Astrocyte (in vitro differentiated cells and primary cell): ENCODE data around the gene ANGPTL8. TPM values are rescaled to one million over a fixed set of nuclear protein-coding genes. Genes with fewer than 3 reads are reported as not detected.

Experiments used
- DNase-seq: peaks from one replicate; pipeline ENCODE4 v3.0.0-alpha.2; 2010; ENCODE audit warnings: low read depth
- FAIRE-seq: peaks from 2 replicates; lab custom pipeline; 2011; peaks lifted over from hg19 to GRCh38; lab: Jason Lieb, UNC
- H2AFZ ChIP-seq: 2 replicates; pipeline ENCODE4 v1.6.0; 2012; ENCODE audit warnings: low read depth, low read length, inconsistent platforms
- H3K27ac ChIP-seq: 2 replicates; pipeline ENCODE4 v1.5.1; 2011; ENCODE audit warnings: low read depth, low read length, inconsistent platforms
- H3K27me3 ChIP-seq: 2 replicates; pipeline ENCODE4 v1.6.0; 2011; ENCODE audit warnings: low read length, inconsistent platforms; ENCODE audit not compliant: insufficient read depth
- H3K36me3 ChIP-seq: 2 replicates; pipeline ENCODE4 v1.5.1; 2011; ENCODE audit warnings: low read length, inconsistent platforms; ENCODE audit not compliant: insufficient read depth
- H3K4me1 ChIP-seq: 2 replicates; pipeline ENCODE4 v1.5.1; 2011; ENCODE audit warnings: low read length, inconsistent platforms; ENCODE audit not compliant: insufficient read depth
- H3K4me2 ChIP-seq: 2 replicates; pipeline ENCODE4 v1.6.0; 2012; ENCODE audit warnings: low read length, inconsistent platforms
- H3K4me3 ChIP-seq: 2 replicates; pipeline ENCODE4 v1.5.1; 2011; ENCODE audit warnings: low read depth, mild to moderate bottlenecking, low read length, inconsistent platforms; ENCODE audit not compliant: insufficient read depth
- H3K79me2 ChIP-seq: 2 replicates; pipeline ENCODE4 v1.6.0; 2012; ENCODE audit warnings: mild to moderate bottlenecking, low read length, inconsistent platforms; ENCODE audit not compliant: insufficient read depth
- H3K9ac ChIP-seq: 2 replicates; pipeline ENCODE4 v1.6.0; 2012; ENCODE audit warnings: mild to moderate bottlenecking, low read length, inconsistent platforms
- H3K9me3 ChIP-seq: 2 replicates; pipeline ENCODE4 v1.5.1; 2012; ENCODE audit warnings: low read depth, mild to moderate bottlenecking, low read length, inconsistent platforms; ENCODE audit not compliant: insufficient read depth
- H4K20me1 ChIP-seq: 2 replicates; pipeline ENCODE4 v1.6.0; 2012; ENCODE audit warnings: low read length, inconsistent platforms; ENCODE audit not compliant: insufficient read depth
- H3K27ac Mint-ChIP-seq: one replicate; pipeline ENCODE4 v1.8.0; 2021; ENCODE audit warnings: mild to moderate bottlenecking, mixed read lengths; ENCODE audit not compliant: unreplicated experiment
- H3K27me3 Mint-ChIP-seq: one replicate; pipeline ENCODE4 v1.8.0; 2021; ENCODE audit warnings: low read depth, mixed read lengths; ENCODE audit not compliant: unreplicated experiment
- H3K36me3 Mint-ChIP-seq: one replicate; pipeline ENCODE4 v1.8.0; 2021; ENCODE audit warnings: low read depth, mixed read lengths; ENCODE audit not compliant: unreplicated experiment
- H3K4me1 Mint-ChIP-seq: one replicate; pipeline ENCODE4 v1.8.0; 2021; ENCODE audit warnings: low read depth, mixed read lengths; ENCODE audit not compliant: unreplicated experiment
- H3K4me3 Mint-ChIP-seq: one replicate; pipeline ENCODE4 v1.8.0; 2021; ENCODE audit warnings: mild to moderate bottlenecking, moderate library complexity, mixed read lengths; ENCODE audit not compliant: unreplicated experiment
- H3K9me3 Mint-ChIP-seq: one replicate; pipeline ENCODE4 v1.8.0; 2021; ENCODE audit warnings: mild to moderate bottlenecking, mixed read lengths; ENCODE audit not compliant: unreplicated experiment
- EZH2 ChIP-seq: IDR thresholded peaks from 2 replicates; pipeline ENCODE4 v1.6.1; 2012; ENCODE audit warnings: mild to moderate bottlenecking, low read length, inconsistent platforms; ENCODE audit not compliant: insufficient read depth
- total RNA-seq: library from RNA; stranded (reverse); gene quantifications from 2 replicates; pipeline ENCODE4 v1.2.1, GENCODE V29; 2021
- TF ChIP-seq, protein P1 (sequence below): IDR thresholded peaks from 2 replicates; pipeline ENCODE4 v1.5.1; 2011; ENCODE audit warnings: low read depth, mild to moderate bottlenecking, inconsistent platforms, low read length, moderate library complexity; ENCODE audit not compliant: insufficient read depth

ANGPTL8 gene
- total RNA-seq, 1 donor from 2014 or later: not detected

DNA sequence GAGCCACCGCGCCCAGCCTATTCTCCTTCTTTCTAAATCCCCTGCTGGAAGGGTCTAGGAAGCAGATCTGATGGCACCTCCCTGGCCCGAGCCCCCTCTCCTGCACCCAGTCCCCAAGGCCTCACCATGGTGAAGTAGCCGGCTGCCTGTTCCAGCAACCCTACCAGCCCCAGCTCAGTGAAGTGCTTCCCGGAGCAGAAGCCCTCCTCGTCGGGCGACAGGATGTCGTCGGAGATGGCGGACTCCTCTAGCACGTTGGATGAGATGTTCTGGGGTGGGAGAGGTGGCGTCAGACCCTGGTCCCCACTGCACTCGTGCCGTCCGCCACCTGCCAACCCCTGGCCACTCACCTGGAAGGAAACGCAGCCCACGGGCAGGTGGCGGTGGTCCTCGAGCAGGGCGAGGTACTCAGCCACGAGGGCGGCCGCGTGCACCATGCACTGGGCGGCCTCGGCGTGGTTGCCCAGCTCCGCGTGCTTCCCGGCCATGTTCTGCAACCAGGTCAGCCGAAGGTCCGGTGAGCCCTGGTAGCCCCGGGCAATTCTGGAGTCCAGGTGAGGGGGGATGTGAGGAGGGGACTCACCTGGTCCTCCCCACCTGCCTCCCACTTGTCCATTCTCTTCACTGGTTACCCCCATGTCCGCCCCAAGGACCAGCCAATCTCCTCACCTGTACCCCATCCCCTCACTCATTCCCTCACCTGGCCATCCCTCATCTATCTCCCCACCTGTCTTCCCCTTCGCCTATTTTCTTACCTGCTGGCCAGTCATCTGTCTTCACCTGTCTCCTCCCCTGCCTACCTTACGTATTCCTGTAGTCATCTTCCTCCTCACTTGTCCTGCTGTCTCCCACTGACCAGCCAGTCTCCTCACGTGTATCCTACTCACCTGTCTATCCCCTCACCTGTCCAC is 30.6 kb upstream of the ANGPTL8 start:
- no peaks in the 10 kb centered on the region for H3K9me3 Mint-ChIP-seq
- FAIRE-seq: no peak

GRCh38 chr19:11209839-11210655 is 29.4 kb upstream of the ANGPTL8 start:
- no peak for FAIRE-seq

More for the DNA sequence above, 30.6 kb upstream of the ANGPTL8 start:
- H3K9ac ChIP-seq: no peak overlapping the region
- H3K27ac ChIP-seq: no peak overlapping the region
- H4K20me1 ChIP-seq: peaks cover 20% of the 10 kb centered on the region
- no peak overlapping the region for H2AFZ ChIP-seq
- H3K4me2 ChIP-seq: no peak overlapping the region
- no peak overlapping the region for H3K4me3 ChIP-seq
- H3K36me3 ChIP-seq: no peaks in the 10 kb centered on the region
- H3K27me3 ChIP-seq: no peaks in the 10 kb centered on the region
- no peaks in the 10 kb centered on the region for H3K79me2 ChIP-seq
- no peak for TF ChIP-seq EZH2
- TF ChIP-seq, protein P1, sequence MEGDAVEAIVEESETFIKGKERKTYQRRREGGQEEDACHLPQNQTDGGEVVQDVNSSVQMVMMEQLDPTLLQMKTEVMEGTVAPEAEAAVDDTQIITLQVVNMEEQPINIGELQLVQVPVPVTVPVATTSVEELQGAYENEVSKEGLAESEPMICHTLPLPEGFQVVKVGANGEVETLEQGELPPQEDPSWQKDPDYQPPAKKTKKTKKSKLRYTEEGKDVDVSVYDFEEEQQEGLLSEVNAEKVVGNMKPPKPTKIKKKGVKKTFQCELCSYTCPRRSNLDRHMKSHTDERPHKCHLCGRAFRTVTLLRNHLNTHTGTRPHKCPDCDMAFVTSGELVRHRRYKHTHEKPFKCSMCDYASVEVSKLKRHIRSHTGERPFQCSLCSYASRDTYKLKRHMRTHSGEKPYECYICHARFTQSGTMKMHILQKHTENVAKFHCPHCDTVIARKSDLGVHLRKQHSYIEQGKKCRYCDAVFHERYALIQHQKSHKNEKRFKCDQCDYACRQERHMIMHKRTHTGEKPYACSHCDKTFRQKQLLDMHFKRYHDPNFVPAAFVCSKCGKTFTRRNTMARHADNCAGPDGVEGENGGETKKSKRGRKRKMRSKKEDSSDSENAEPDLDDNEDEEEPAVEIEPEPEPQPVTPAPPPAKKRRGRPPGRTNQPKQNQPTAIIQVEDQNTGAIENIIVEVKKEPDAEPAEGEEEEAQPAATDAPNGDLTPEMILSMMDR: no peak
- Mint-ChIP-seq H3K27me3 (no peaks in the 10 kb centered on the region), H3K27ac (no peak overlapping the region), H3K4me1 (peaks cover 4% of the 10 kb centered on the region), H3K36me3 (peaks cover 11% of the 10 kb centered on the region), H3K4me3 (no peak overlapping the region)
- no peak for DNase-seq
- H3K9me3 ChIP-seq: no peaks in the 10 kb centered on the region
- peaks cover 4% of the 10 kb centered on the region for H3K4me1 ChIP-seq

More at GRCh38 chr19:11209839-11210655, 29.4 kb upstream of the ANGPTL8 start:
- Mint-ChIP-seq H3K36me3 (peaks cover 15% of the 10 kb centered on the region), H3K4me1 (no peaks in the 10 kb centered on the region), H3K4me3 (no peak overlapping the region), H3K27me3 (no peaks in the 10 kb centered on the region), H3K27ac (no peak overlapping the region), H3K9me3 (no peaks in the 10 kb centered on the region)
- H3K27me3 ChIP-seq: no peaks in the 10 kb centered on the region
- H3K9ac ChIP-seq: no peak overlapping the region
- H3K79me2 ChIP-seq: no peaks in the 10 kb centered on the region
- H4K20me1 ChIP-seq: peaks cover 20% of the 10 kb centered on the region
- H3K4me3 ChIP-seq: no peak overlapping the region
- no peaks in the 10 kb centered on the region for H3K36me3 ChIP-seq
- no peak overlapping the region for H3K27ac ChIP-seq
- H2AFZ ChIP-seq: no peak overlapping the region
- no peak overlapping the region for H3K4me2 ChIP-seq
- no peaks in the 10 kb centered on the region for H3K4me1 ChIP-seq
- no peaks in the 10 kb centered on the region for H3K9me3 ChIP-seq
- no peak for TF ChIP-seq EZH2
- TF ChIP-seq, protein P1: no peak
- no peak for DNase-seq
